ENCODE measurements around the gene PCED1B.

PCED1B gene

GRCh38 chr12:47067176-47067575, 12.2 kb upstream of the PCED1B start:
- DNase-seq, result no peak

- DNase-seq, result no peak
Measured at GRCh38 chr12:47067771-47068431, 11.5 kb upstream of the PCED1B start.

GRCh38 chr12:47068539-47068938, 10.9 kb upstream of the PCED1B start:
- no peak for DNase-seq

- DNase-seq, result no peak
Measured at GRCh38 chr12:47070310-47070709, 9.1 kb upstream of the PCED1B start.

GRCh38 chr12:47071241-47071852, 8.1 kb upstream of the PCED1B start:
- no peak for DNase-seq

GRCh38 chr12:47073951-47074350, 5.5 kb upstream of the PCED1B start:
- no peak for DNase-seq

GRCh38 chr12:47074757-47075156, 4.7 kb upstream of the PCED1B start:
- DNase-seq, result no peak

- no peak for DNase-seq
Measured at GRCh38 chr12:47075192-47076084, 4.0 kb upstream of the PCED1B start.

GRCh38 chr12:47077206-47078085, 2.0 kb upstream of the PCED1B start:
- no peak for DNase-seq

- DNase-seq, result no peak
Measured at GRCh38 chr12:47078086-47078395, 1.4 kb upstream of the PCED1B start.

GRCh38 chr12:47078733-47079467, 521 bp upstream of the PCED1B start:
- DNase-seq, result peak in 8 of 58 donors; percentile 1 to 13 (median 5)

GRCh38 chr12:47079981-47080724, 732 bp downstream of the PCED1B start:
- peak in 26 of 58 donors; percentile 7 to 65 (median 23) for DNase-seq

- DNase-seq, result peak in 5 of 58 donors; percentile 2 to 29 (median 4)
Measured at GRCh38 chr12:47080725-47081502, 1.5 kb downstream of the PCED1B start.

GRCh38 chr12:47082283-47082682, 2.9 kb downstream of the PCED1B start:
- no peak for DNase-seq

- no peak for DNase-seq
Measured at GRCh38 chr12:47082796-47083621, 3.6 kb downstream of the PCED1B start.

- DNase-seq, result no peak
Measured at GRCh38 chr12:47084172-47084571, 4.8 kb downstream of the PCED1B start.

GRCh38 chr12:47085815-47086252, 6.4 kb downstream of the PCED1B start:
- no peak for DNase-seq

- no peak for DNase-seq
Measured at GRCh38 chr12:47087088-47087688, 7.8 kb downstream of the PCED1B start.

Data from anterior cingulate cortex (tissue), 58 donors.